Ishikawa (cell line): ENCODE data around the gene IL21R.

Experiments
- CEBPB ChIP-seq: IDR thresholded peaks from 2 replicates; pipeline ENCODE4 v1.6.1; 2012
- CREB1 ChIP-seq: IDR thresholded peaks from 2 replicates; pipeline ENCODE4 v1.6.1; 2012; ENCODE audit warnings: low read depth
- EGR1 ChIP-seq: IDR thresholded peaks from 2 replicates; pipeline ENCODE4 v1.6.1; 2012
- EP300 ChIP-seq: IDR thresholded peaks from 2 replicates; pipeline ENCODE4 v1.6.1; 2012; ENCODE audit warnings: borderline replicate concordance
- FOXM1 ChIP-seq: IDR thresholded peaks from 2 replicates; pipeline ENCODE4 v1.6.1; 2012; ENCODE audit warnings: low read depth, borderline replicate concordance
- NFIC ChIP-seq: IDR thresholded peaks from 2 replicates; pipeline ENCODE4 v1.6.1; 2012
- RAD21 ChIP-seq: IDR thresholded peaks from 2 replicates; pipeline ENCODE4 v1.6.1; 2012; ENCODE audit warnings: low read depth
- TAF1 ChIP-seq: IDR thresholded peaks from 2 replicates; pipeline ENCODE4 v1.6.1; 2012; ENCODE audit warnings: low read depth, mild to moderate bottlenecking
- TCF12 ChIP-seq: IDR thresholded peaks from 2 replicates; pipeline ENCODE4 v1.6.1; 2012; ENCODE audit warnings: low read depth
- TEAD4 ChIP-seq: IDR thresholded peaks from 2 replicates; pipeline ENCODE4 v1.6.1; 2012
- YY1 ChIP-seq: IDR thresholded peaks from 2 replicates; pipeline ENCODE4 v1.6.1; 2012; ENCODE audit warnings: low read depth
- ZBTB7A ChIP-seq: IDR thresholded peaks from 2 replicates; pipeline ENCODE4 v1.6.1; 2012; ENCODE audit warnings: low read depth
- TF ChIP-seq, protein P1 (sequence below): IDR thresholded peaks from 2 replicates; pipeline ENCODE4 v1.6.1; 2012
- TF ChIP-seq, protein P2 (sequence below): IDR thresholded peaks from 2 replicates; pipeline ENCODE4 v1.6.1; 2012
- TF ChIP-seq, protein P3 (sequence below): IDR thresholded peaks from 2 replicates; pipeline ENCODE4 v1.6.1; 2012; ENCODE audit warnings: low read depth, mild to moderate bottlenecking

IL21R gene

DNA sequence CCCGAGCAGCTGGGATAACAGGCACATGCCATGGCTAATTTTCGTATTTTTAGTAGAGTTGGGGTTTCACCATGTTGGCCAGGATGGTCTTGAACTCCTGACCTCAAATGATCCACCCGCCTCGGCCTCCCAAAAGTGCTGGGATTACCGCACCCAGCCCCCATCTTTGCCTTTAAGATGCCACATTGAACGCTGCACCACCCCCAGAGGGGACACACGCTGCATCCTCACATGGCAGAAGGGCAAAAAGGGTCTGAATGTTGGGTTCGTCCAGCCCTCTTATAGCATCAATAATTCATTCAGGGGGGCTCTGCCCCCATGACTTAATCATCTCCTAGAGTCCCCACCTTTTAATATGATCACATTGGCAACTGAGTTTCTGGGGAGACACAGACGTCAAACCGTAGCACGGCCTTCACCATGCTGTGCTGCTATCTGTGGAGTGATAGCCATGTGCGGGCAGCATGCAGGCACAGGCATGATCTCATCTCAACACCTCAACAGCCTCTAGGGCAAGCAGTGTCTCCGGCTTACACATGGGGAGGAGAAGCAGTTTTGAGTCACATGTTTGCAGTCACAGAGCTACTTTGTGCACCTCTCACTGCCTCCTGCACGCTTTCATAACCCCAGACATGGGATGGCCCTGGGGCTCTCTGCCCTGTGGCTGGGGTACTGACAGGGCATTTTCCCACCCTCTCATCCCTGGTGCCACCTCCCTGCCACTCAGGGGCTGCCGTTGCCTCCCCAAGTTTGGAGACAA, 30.0 kb downstream of the IL21R start:
- TF ChIP-seq EGR1 (no peak), CREB1 (no peak), CEBPB (no peak), TCF12 (no peak)
- TF ChIP-seq, protein P1, sequence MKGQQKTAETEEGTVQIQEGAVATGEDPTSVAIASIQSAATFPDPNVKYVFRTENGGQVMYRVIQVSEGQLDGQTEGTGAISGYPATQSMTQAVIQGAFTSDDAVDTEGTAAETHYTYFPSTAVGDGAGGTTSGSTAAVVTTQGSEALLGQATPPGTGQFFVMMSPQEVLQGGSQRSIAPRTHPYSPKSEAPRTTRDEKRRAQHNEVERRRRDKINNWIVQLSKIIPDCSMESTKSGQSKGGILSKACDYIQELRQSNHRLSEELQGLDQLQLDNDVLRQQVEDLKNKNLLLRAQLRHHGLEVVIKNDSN = no peak

DNA sequence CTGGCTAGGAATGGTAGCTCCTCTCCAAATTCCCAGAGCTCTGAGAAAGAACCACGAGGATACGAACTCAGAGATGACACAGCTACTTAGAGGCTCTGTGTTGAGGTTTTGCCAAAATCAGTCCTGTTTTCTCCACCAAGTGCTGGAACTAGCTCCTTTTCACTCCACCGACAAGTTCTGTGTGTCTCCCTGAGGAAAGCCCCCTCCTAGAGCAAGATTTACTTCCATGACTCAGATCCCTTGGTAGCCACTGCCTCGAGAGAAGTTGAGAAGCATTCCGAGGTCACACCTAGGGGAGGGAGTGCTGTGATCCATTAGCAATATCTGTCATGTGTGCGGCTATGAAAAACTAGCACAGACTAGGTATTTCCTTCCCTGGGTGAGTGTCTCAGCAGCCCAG, 30.6 kb downstream of the IL21R start:
- TF ChIP-seq CREB1 (no peak), EGR1 (no peak), CEBPB (no peak), FOXM1 (no peak), TAF1 (no peak), ZBTB7A (no peak), EP300 (no peak), NFIC (no peak), TEAD4 (no peak), RAD21 (no peak), YY1 (no peak), TCF12 (no peak)
- TF ChIP-seq, protein P2, sequence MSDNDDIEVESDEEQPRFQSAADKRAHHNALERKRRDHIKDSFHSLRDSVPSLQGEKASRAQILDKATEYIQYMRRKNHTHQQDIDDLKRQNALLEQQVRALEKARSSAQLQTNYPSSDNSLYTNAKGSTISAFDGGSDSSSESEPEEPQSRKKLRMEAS = no peak
- TF ChIP-seq, protein P1 = no peak
- TF ChIP-seq, protein P3, sequence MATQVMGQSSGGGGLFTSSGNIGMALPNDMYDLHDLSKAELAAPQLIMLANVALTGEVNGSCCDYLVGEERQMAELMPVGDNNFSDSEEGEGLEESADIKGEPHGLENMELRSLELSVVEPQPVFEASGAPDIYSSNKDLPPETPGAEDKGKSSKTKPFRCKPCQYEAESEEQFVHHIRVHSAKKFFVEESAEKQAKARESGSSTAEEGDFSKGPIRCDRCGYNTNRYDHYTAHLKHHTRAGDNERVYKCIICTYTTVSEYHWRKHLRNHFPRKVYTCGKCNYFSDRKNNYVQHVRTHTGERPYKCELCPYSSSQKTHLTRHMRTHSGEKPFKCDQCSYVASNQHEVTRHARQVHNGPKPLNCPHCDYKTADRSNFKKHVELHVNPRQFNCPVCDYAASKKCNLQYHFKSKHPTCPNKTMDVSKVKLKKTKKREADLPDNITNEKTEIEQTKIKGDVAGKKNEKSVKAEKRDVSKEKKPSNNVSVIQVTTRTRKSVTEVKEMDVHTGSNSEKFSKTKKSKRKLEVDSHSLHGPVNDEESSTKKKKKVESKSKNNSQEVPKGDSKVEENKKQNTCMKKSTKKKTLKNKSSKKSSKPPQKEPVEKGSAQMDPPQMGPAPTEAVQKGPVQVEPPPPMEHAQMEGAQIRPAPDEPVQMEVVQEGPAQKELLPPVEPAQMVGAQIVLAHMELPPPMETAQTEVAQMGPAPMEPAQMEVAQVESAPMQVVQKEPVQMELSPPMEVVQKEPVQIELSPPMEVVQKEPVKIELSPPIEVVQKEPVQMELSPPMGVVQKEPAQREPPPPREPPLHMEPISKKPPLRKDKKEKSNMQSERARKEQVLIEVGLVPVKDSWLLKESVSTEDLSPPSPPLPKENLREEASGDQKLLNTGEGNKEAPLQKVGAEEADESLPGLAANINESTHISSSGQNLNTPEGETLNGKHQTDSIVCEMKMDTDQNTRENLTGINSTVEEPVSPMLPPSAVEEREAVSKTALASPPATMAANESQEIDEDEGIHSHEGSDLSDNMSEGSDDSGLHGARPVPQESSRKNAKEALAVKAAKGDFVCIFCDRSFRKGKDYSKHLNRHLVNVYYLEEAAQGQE = no peak

DNA sequence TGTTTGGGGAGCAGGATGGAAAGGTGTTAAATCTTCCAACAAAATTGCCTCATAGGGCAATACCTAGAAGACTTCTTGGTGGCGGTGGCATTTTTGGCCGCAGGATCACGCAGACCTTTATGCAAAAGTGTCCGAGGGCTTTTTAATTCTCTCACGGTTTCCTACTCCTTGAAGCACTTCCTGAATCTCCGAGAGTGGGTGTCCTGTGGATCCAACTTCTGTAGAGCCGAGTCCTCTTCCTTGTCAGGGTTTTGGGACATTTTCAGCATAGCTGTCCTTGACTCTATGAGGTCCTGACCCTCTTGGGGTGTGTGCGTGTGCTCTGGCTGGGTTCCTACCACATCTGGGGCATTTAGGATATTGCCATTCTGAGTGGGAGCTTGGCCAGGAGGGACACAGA, 31.7 kb downstream of the IL21R start:
- TF ChIP-seq TCF12 (no peak), CREB1 (no peak), TAF1 (no peak), ZBTB7A (no peak), FOXM1 (no peak), NFIC (no peak), RAD21 (no peak), EP300 (no peak), CEBPB (no peak), EGR1 (no peak), YY1 (no peak), TEAD4 (no peak)
- TF ChIP-seq, protein P3 = no peak
- TF ChIP-seq, protein P1 = no peak
- TF ChIP-seq, protein P2 = no peak

DNA sequence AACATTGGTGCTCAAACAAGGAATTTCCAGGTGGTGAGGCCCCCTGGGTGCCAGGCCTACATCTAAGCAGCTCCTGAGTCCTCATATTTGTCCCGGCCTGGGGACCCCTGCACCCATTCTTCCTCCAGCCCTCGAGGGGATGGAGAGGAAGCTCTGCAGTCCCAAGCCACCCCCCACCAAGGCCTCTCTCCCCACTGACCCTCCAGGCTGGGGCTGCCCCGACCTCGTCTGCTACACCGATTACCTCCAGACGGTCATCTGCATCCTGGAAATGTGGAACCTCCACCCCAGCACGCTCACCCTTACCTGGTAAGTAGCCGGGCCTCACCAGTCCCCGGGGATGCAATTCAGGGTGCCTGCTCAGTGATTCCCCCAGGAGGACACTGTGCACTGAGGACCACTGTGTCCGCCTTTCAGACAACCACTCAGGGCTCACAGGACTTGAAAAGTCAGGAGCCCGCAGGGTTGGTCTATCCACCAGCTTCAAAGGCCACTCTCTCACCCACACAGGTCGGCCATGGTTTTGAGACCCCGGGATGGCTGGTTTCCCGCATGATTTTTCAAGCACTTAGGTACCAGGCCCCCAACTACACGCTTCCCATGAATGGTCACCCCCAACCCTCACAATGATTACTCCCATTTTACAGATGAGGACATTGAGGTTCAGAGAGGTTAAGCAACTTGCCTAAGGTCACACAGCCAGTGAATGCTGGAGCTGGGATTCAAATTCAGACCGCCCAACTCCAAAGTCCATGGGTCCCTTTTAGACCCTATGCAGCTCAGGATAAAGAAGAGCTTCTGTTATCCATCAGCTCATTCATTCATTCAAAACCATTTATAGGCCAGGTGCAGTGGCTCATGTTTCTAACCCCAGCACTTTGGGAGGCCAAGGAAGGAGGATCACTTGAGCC, 32.4 kb downstream of the IL21R start:
- TF ChIP-seq, protein P3 = no peak
- TF ChIP-seq EP300 (no peak), TAF1 (no peak), EGR1 (no peak), CEBPB (no peak), CREB1 (no peak), YY1 (no peak), RAD21 (no peak), NFIC (no peak), TEAD4 (no peak), ZBTB7A (no peak), TCF12 (no peak), FOXM1 (no peak)
- TF ChIP-seq, protein P1 = no peak
- TF ChIP-seq, protein P2 = no peak
